Small intestine (tissue), 7 donors: ENCODE measurements around the gene PLB1. TPM values are rescaled to one million over a fixed set of nuclear protein-coding genes. Genes with fewer than 3 reads are reported as not detected.

Experiments used
- DNase-seq, 2 donors: peaks; one replicate each; pipeline versions ENCODE4 v3.0.0 to v3.0.0-alpha.2; 2013
- FAIRE-seq: peaks from 2 replicates; lab custom pipeline; 2012; peaks lifted over from hg19 to GRCh38; lab: Jason Lieb, UNC
- H3K27ac ChIP-seq, 3 donors: one replicate each; pipeline ENCODE4 v1.5.1; 2013; ENCODE audit warnings: low read length in 2 of 3, mild to moderate bottlenecking in 2 of 3, control low read depth in 1 of 3, inconsistent platforms in 1 of 3, low read depth in 1 of 3, moderate library complexity in 1 of 3
- H3K27me3 ChIP-seq, 3 donors: one replicate each; pipeline ENCODE4 v1.6.1; 2013; ENCODE audit warnings: low read length in 3 of 3, inconsistent platforms in 1 of 3; ENCODE audit not compliant: control insufficient read depth in 3 of 3, insufficient read depth in 3 of 3
- H3K36me3 ChIP-seq, 3 donors: one replicate each; pipeline ENCODE4 v1.6.1; 2013; ENCODE audit warnings: low read length in 3 of 3, inconsistent platforms in 1 of 3, low read depth in 1 of 3, mild to moderate bottlenecking in 1 of 3, moderate library complexity in 1 of 3; ENCODE audit not compliant: control insufficient read depth in 3 of 3, insufficient read depth in 2 of 3
- H3K4me1 ChIP-seq, 3 donors: one replicate each; pipeline ENCODE4 v1.6.1; 2013; ENCODE audit warnings: low read length in 2 of 3, inconsistent platforms in 1 of 3, low read depth in 1 of 3, mild to moderate bottlenecking in 1 of 3, moderate library complexity in 1 of 3; ENCODE audit not compliant: control insufficient read depth in 3 of 3, insufficient read depth in 2 of 3
- H3K4me3 ChIP-seq, 3 donors: one replicate each; pipeline ENCODE4 v1.5.1; 2013; ENCODE audit warnings: low read length in 3 of 3, control low read depth in 1 of 3, inconsistent platforms in 1 of 3, low read depth in 1 of 3, mild to moderate bottlenecking in 1 of 3, moderate library complexity in 1 of 3
- H3K9me3 ChIP-seq, 2 donors: one replicate each; pipeline ENCODE4 v1.6.1; 2013; ENCODE audit warnings: low read depth in 1 of 2, low read length in 1 of 2; ENCODE audit not compliant: control insufficient read depth in 2 of 2, insufficient read depth in 1 of 2
- WGBS, 3 donors: extraction: QIAGEN DNeasy Blood & Tissue Kit; methylation state at CpG; one replicate each; pipeline ENCODE4 v1.1.7; 2013; 5-methylcytosine and 5-hydroxymethylcytosine counted together
- polyA plus RNA-seq, 4 donors: library from polyadenylated mRNA; stranded (reverse) in 3 of 4; unstranded in 1 of 4; fragments of 200-250 nt in 3 of 4; fragments of 120-200 nt in 1 of 4; gene quantifications; one replicate each; pipeline versions ENCODE4 v1.2.1 to v1.2.3, GENCODE V29; 2013
- donor health status: healthy with polysubstance abuse.
- donor health status: control.
- donor health status: control.
- donor health status: Bipolar disorder and iron deficiency.
- donor health status: healthy.

Gene PLB1
- polyA plus RNA-seq, 4 donors, result 0.45 to 125 (median 1.1) TPM

- Histone ChIP-seq H3K4me3 (no peak overlapping the region), H3K27me3 (no peaks in the 10 kb centered on the region), H3K9me3 (no peaks in the 10 kb centered on the region), H3K27ac (peak overlapping the region in 1 of 3 donors; percentile 63), H3K36me3 (no peaks in the 10 kb centered on the region), H3K4me1 (peaks cover 0 to 55% (median 10%) of the 10 kb centered on the region in 3 donors)
- no peak for FAIRE-seq
- no peak for DNase-seq
- 59 to 74% (median 59%) methylated on average over 4 of the region's 4 CpGs for WGBS, 3 donors
These were observed 153.0 kb downstream of the PLB1 start for GRCh38 chr2:28648671-28649395.

- Histone ChIP-seq H3K27me3 (no peaks in the 10 kb centered on the region), H3K4me1 (peaks cover 4 to 53% (median 8%) of the 10 kb centered on the region in 3 donors), H3K9me3 (no peaks in the 10 kb centered on the region), H3K4me3 (no peak overlapping the region), H3K27ac (no peak overlapping the region), H3K36me3 (no peaks in the 10 kb centered on the region)
- DNase-seq (peak in 1 of 2 donors; percentile 53), FAIRE-seq (no peak)
- 68 to 82% (median 69%) methylated on average over 8 of the region's 8 CpGs for WGBS, 3 donors
These were observed 153.8 kb downstream of the PLB1 start for GRCh38 chr2:28649481-28650265.

- DNase-seq, result no peak
- H3K4me3 ChIP-seq, result no peak overlapping the region
- H3K27ac ChIP-seq, result no peak overlapping the region
- H3K36me3 ChIP-seq, result no peaks in the 10 kb centered on the region
- no peaks in the 10 kb centered on the region for H3K27me3 ChIP-seq
- no peaks in the 10 kb centered on the region for H3K9me3 ChIP-seq
- WGBS, 3 donors, result 73 to 84% (median 81%) methylated on average over 4 of the region's 4 CpGs
- FAIRE-seq, result no peak
- H3K4me1 ChIP-seq, result peaks cover 5 to 52% (median 6%) of the 10 kb centered on the region in 3 donors
These were observed 154.4 kb downstream of the PLB1 start for GRCh38 chr2:28650266-28650584.

- peak; percentile 22 to 50 for DNase-seq
- 33 to 43% (median 38%) methylated on average over 1 of the region's 1 CpG for WGBS, 3 donors
- Histone ChIP-seq H3K27me3 (no peaks in the 10 kb centered on the region), H3K4me3 (no peak overlapping the region), H3K27ac (peak overlapping the region in 1 of 3 donors; percentile 93), H3K4me1 (peaks cover 10 to 67% (median 10%) of the 10 kb centered on the region in 3 donors), H3K9me3 (no peaks in the 10 kb centered on the region), H3K36me3 (no peaks in the 10 kb centered on the region)
- FAIRE-seq, result no peak
These were observed 156.4 kb downstream of the PLB1 start for GRCh38 chr2:28652217-28652616.

GRCh38 chr2:28653892-28654662 is 158.2 kb downstream of the PLB1 start:
- FAIRE-seq (no peak), DNase-seq (peak; percentile 25 to 60)
- Histone ChIP-seq H3K4me3 (no peak overlapping the region), H3K4me1 (peaks cover 10 to 68% (median 13%) of the 10 kb centered on the region in 3 donors), H3K27me3 (no peaks in the 10 kb centered on the region), H3K36me3 (no peaks in the 10 kb centered on the region), H3K27ac (peak overlapping the region; percentile 56 to 93 (median 91)), H3K9me3 (no peaks in the 10 kb centered on the region)
- 73 to 80% (median 75%) methylated on average over 2 of the region's 2 CpGs for WGBS, 3 donors

- Histone ChIP-seq H3K27ac (peak overlapping the region; percentile 56 to 93 (median 91)), H3K4me3 (no peak overlapping the region), H3K27me3 (no peaks in the 10 kb centered on the region), H3K4me1 (peaks cover 10 to 61% (median 10%) of the 10 kb centered on the region in 3 donors), H3K36me3 (no peaks in the 10 kb centered on the region), H3K9me3 (no peaks in the 10 kb centered on the region)
- DNase-seq (peak; percentile 95 to 97), FAIRE-seq (no peak)
- 13 to 42% (median 35%) methylated on average over 8 of the region's 8 CpGs for WGBS, 3 donors
These were observed 158.9 kb downstream of the PLB1 start for GRCh38 chr2:28654663-28655320.

- no peaks in the 10 kb centered on the region for H3K36me3 ChIP-seq
- H3K4me3 ChIP-seq, result no peak overlapping the region
- H3K27me3 ChIP-seq, result no peaks in the 10 kb centered on the region
- DNase-seq, result peak; percentile 48 to 68
- H3K9me3 ChIP-seq, result no peaks in the 10 kb centered on the region
- H3K27ac ChIP-seq, result peak overlapping the region; percentile 66 to 81 (median 67)
- no peak for FAIRE-seq
- 58 to 75% (median 64%) methylated on average over 5 of the region's 5 CpGs for WGBS, 3 donors
- H3K4me1 ChIP-seq, result peaks cover 11 to 76% (median 24%) of the 10 kb centered on the region in 3 donors
These were observed 161.2 kb downstream of the PLB1 start for GRCh38 chr2:28656937-28657615.
